ENCODE results near the gene LRRIQ3. TPM values are rescaled to one million over a fixed set of nuclear protein-coding genes. Genes with fewer than 3 reads are reported as not detected.
A peak's percentile ranks its signal among the peaks of the same experiment; 100 is the strongest.

The LRRIQ3 gene
- total RNA-seq, 5 donors from 2014 or later (not counting 1 experiment from before 2014, with no cell fraction given), result 0.77 to 3.4 (median 1.3) TPM

- Histone ChIP-seq H3K27me3 (replicated peaks in 1 of 2; ENCODE audit: control insufficient read depth in 2 of 2, extremely low read depth in 1 of 2, insufficient read depth in 2 of 2, low read length in 1 of 2) (no peaks in the 10 kb centered on the region), H3K4me3 (ENCODE audit: control insufficient read depth in 1 of 2, extremely low read depth in 1 of 2, low read length in 1 of 2) (no peak within 1 kb of the TSS), H3K36me3 (ENCODE audit: control insufficient read depth in 2 of 2, extremely low read depth in 1 of 2, insufficient read depth in 1 of 2, low read length in 1 of 2) (no peaks in the 10 kb centered on the region), H3K4me1 (ENCODE audit: control insufficient read depth in 1 of 2, extremely low read depth in 1 of 2, insufficient read depth in 2 of 2, low read length in 2 of 2) (no peaks in the 10 kb centered on the region), H3K27ac (ENCODE audit: low read length) (no peak within 1 kb of the TSS), H3K9me3 (no peaks in the 10 kb centered on the region)
- WGBS (ENCODE audit: insufficient coverage), result no CpG with 5 or more reads among the region's 2 CpGs
- Mint-ChIP-seq H3K36me3 (no peaks in the 10 kb centered on the region), H3K4me3 (no peak within 1 kb of the TSS), H3K27me3 (no peaks in the 10 kb centered on the region), H3K27ac (no peak within 1 kb of the TSS), H3K4me1 (no peaks in the 10 kb centered on the region), H3K9me3 (peaks cover 0 to 8% (median 7%) of the 10 kb centered on the region in 3 donors)
- ATAC-seq (replicated peaks in 1 of 4) (no peak), DNase-seq (no peak)
- CTCF ChIA-PET, result no interaction called here
- POLR2A ChIA-PET, result no interaction called here
These were observed 37.2 kb upstream of the LRRIQ3 start, which contains the start of gene TNNI3K for GRCh38 chr1:74235153-74235552. Gene TNNI3K (plus strand): TSS chr1:74235387. CDS start chr1:74235452, 65 bp downstream.

DNA sequence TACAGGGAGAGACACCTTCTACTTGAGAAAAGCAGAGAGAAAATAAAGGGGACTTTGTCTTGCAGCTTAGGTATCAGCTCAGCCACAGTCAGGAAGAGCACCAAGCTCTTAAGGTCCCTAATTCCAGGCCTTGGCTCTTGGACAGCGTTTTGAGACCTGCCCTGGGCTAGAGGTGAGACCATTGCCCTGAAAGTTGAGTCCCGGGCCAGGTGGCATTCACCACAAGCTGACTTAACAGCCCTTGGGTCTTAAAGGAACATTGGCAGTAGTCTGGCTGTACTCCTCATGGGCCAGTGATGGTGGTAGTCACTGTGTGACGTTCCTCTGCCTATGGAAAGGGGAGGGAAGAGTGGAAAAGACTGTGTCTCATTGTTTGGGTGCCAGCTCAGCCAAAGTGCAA, 25.5 kb upstream of the LRRIQ3 start:
- H3K9me3 ChIP-seq, result peaks cover 2% of the 10 kb centered on the region
- H3K4me3 ChIP-seq (ENCODE audit: control insufficient read depth in 1 of 2, extremely low read depth in 1 of 2, low read length in 1 of 2), result no peak overlapping the region
- H3K9me3 Mint-ChIP-seq, result peaks cover 34 to 65% (median 35%) of the 10 kb centered on the region in 3 donors
- no peaks in the 10 kb centered on the region for H3K27me3 Mint-ChIP-seq
- no peak for ATAC-seq (replicated peaks in 1 of 4)
- no peaks in the 10 kb centered on the region for H3K27me3 ChIP-seq (replicated peaks in 1 of 2; ENCODE audit: control insufficient read depth in 2 of 2, extremely low read depth in 1 of 2, insufficient read depth in 2 of 2, low read length in 1 of 2)
- no peak overlapping the region for H3K4me3 Mint-ChIP-seq
- H3K36me3 Mint-ChIP-seq, result peaks cover 16% of the 10 kb centered on the region
- no peaks in the 10 kb centered on the region for H3K4me1 ChIP-seq (ENCODE audit: control insufficient read depth in 1 of 2, extremely low read depth in 1 of 2, insufficient read depth in 2 of 2, low read length in 2 of 2)
- CTCF ChIA-PET, result no interaction called here
- DNase-seq, result no peak
- H3K27ac Mint-ChIP-seq, result no peak overlapping the region
- WGBS (ENCODE audit: insufficient coverage), result 48% methylated on average over 3 of the region's 3 CpGs
- POLR2A ChIA-PET, result no interaction called here
- no peaks in the 10 kb centered on the region for H3K36me3 ChIP-seq (ENCODE audit: control insufficient read depth in 2 of 2, extremely low read depth in 1 of 2, insufficient read depth in 1 of 2, low read length in 1 of 2)
- no peak overlapping the region for H3K27ac ChIP-seq (ENCODE audit: low read length)
- H3K4me1 Mint-ChIP-seq, result no peaks in the 10 kb centered on the region

DNA sequence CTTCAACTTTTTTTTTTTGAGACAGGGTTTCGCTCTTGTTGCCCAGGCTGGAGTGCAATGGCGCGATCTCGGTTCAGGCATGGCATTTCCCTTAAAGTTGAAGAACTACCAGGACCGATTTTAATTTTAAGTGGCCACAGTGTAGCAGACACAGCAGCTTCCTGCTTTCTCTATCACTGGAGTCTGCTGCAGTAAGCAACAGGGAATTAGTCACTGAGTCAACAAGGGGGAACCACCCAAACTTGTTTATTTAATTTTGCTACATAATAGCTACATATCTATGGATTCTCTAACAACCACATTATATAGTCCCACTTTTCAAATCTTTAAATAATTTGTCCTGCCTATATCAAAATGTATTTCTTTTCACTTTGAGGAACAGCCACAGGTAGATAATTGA, 24.7 kb upstream of the LRRIQ3 start:
- Mint-ChIP-seq H3K27me3 (no peaks in the 10 kb centered on the region), H3K4me3 (no peak overlapping the region), H3K36me3 (peaks cover 16% of the 10 kb centered on the region), H3K9me3 (peaks cover 34 to 61% (median 34%) of the 10 kb centered on the region in 3 donors), H3K4me1 (no peaks in the 10 kb centered on the region), H3K27ac (no peak overlapping the region)
- POLR2A ChIA-PET, result interaction anchor here in 1 of 2 donors (0.7 kb wide), 1 partner anchor 17 kb away, joined by 3 read pairs; no protein-coding TSS in a partner anchor
- WGBS (ENCODE audit: insufficient coverage), result 89% methylated on average over 5 of the region's 5 CpGs
- peaks cover 2% of the 10 kb centered on the region for H3K9me3 ChIP-seq
- no peak overlapping the region for H3K4me3 ChIP-seq (ENCODE audit: control insufficient read depth in 1 of 2, extremely low read depth in 1 of 2, low read length in 1 of 2)
- no peaks in the 10 kb centered on the region for H3K4me1 ChIP-seq (ENCODE audit: control insufficient read depth in 1 of 2, extremely low read depth in 1 of 2, insufficient read depth in 2 of 2, low read length in 2 of 2)
- ATAC-seq (replicated peaks in 1 of 4), result no peak
- DNase-seq, result no peak
- no peaks in the 10 kb centered on the region for H3K27me3 ChIP-seq (replicated peaks in 1 of 2; ENCODE audit: control insufficient read depth in 2 of 2, extremely low read depth in 1 of 2, insufficient read depth in 2 of 2, low read length in 1 of 2)
- CTCF ChIA-PET, result no interaction called here
- no peak overlapping the region for H3K27ac ChIP-seq (ENCODE audit: low read length)
- no peaks in the 10 kb centered on the region for H3K36me3 ChIP-seq (ENCODE audit: control insufficient read depth in 2 of 2, extremely low read depth in 1 of 2, insufficient read depth in 1 of 2, low read length in 1 of 2)

DNA sequence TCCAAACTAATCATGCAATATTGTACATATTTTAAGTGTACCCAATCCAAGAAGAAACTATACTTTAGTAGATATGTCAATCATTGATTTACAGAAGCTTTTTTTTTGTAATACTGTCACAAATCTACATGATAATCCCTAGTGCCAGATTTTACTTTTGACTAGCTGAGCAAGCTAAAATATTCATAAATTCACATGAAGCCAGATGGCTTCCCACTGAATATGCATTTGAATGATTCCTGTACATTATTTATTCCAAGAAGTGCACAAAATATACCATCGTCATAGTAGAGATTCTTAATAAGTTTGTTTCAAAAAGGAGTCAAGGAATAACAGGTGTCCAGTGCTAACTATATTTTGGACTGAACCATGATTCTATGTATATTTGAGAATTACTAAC, 17.3 kb upstream of the LRRIQ3 start:
- Mint-ChIP-seq H3K4me3 (no peak overlapping the region), H3K27me3 (no peaks in the 10 kb centered on the region), H3K9me3 (peaks cover 0 to 4% (median 0%) of the 10 kb centered on the region in 3 donors), H3K27ac (no peak overlapping the region), H3K4me1 (no peaks in the 10 kb centered on the region), H3K36me3 (peaks cover 8% of the 10 kb centered on the region)
- Histone ChIP-seq H3K9me3 (no peaks in the 10 kb centered on the region), H3K4me1 (ENCODE audit: control insufficient read depth in 1 of 2, extremely low read depth in 1 of 2, insufficient read depth in 2 of 2, low read length in 2 of 2) (no peaks in the 10 kb centered on the region), H3K36me3 (ENCODE audit: control insufficient read depth in 2 of 2, extremely low read depth in 1 of 2, insufficient read depth in 1 of 2, low read length in 1 of 2) (no peaks in the 10 kb centered on the region), H3K27me3 (replicated peaks in 1 of 2; ENCODE audit: control insufficient read depth in 2 of 2, extremely low read depth in 1 of 2, insufficient read depth in 2 of 2, low read length in 1 of 2) (no peaks in the 10 kb centered on the region), H3K4me3 (ENCODE audit: control insufficient read depth in 1 of 2, extremely low read depth in 1 of 2, low read length in 1 of 2) (no peak overlapping the region), H3K27ac (ENCODE audit: low read length) (no peak overlapping the region)
- ChIA-PET CTCF (no interaction called here), POLR2A (no interaction called here)
- no peak for ATAC-seq (replicated peaks in 1 of 4)
- WGBS (ENCODE audit: insufficient coverage), result no CpG with 5 or more reads among the region's 1 CpG
- no peak for DNase-seq

DNA sequence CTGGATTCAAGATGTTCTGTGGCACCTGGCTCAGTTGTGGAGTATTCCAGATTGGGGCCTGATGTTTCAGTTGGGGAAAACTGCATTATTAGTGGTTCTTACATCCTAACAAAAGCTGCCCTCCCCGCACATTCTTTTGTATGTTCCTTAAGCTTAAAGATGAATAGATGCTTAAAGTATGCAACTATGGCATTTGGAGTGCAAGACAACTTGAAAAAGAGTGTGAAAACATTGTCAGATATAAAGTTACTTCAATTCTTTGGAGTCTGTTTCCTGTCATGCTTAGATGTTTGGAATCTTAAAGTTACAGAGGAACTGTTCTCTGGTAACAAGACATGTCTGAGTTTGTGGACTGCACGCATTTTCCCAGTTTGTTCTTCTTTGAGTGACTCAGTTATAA, 7.3 kb upstream of the LRRIQ3 start:
- CTCF ChIA-PET, result no interaction called here
- H3K9me3 Mint-ChIP-seq, result peaks cover 0 to under 1% (median 0%) of the 10 kb centered on the region in 3 donors
- H3K27me3 ChIP-seq (replicated peaks in 1 of 2; ENCODE audit: control insufficient read depth in 2 of 2, extremely low read depth in 1 of 2, insufficient read depth in 2 of 2, low read length in 1 of 2), result no peaks in the 10 kb centered on the region
- no CpG with 5 or more reads among the region's 2 CpGs for WGBS (ENCODE audit: insufficient coverage)
- no peaks in the 10 kb centered on the region for H3K9me3 ChIP-seq
- H3K36me3 ChIP-seq (ENCODE audit: control insufficient read depth in 2 of 2, extremely low read depth in 1 of 2, insufficient read depth in 1 of 2, low read length in 1 of 2), result peaks cover 0 to 5% of the 10 kb centered on the region in 2 donors
- ATAC-seq (replicated peaks in 1 of 4) (no peak), DNase-seq (no peak)
- no peaks in the 10 kb centered on the region for H3K27me3 Mint-ChIP-seq
- H3K4me1 ChIP-seq (ENCODE audit: control insufficient read depth in 1 of 2, extremely low read depth in 1 of 2, insufficient read depth in 2 of 2, low read length in 2 of 2), result no peaks in the 10 kb centered on the region
- H3K4me3 ChIP-seq (ENCODE audit: control insufficient read depth in 1 of 2, extremely low read depth in 1 of 2, low read length in 1 of 2), result no peak overlapping the region
- no peak overlapping the region for H3K27ac ChIP-seq (ENCODE audit: low read length)
- peaks cover 0 to 7% (median 4%) of the 10 kb centered on the region in 3 donors for H3K4me1 Mint-ChIP-seq
- peaks cover 45% of the 10 kb centered on the region for H3K36me3 Mint-ChIP-seq
- H3K4me3 Mint-ChIP-seq, result no peak overlapping the region
- POLR2A ChIA-PET, result interaction anchor here in 1 of 2 donors (0.5 to 0.6 kb wide), 2 partner anchors 550 to 893 kb away, joined by 3 read pairs; no protein-coding TSS in a partner anchor
- no peak overlapping the region for H3K27ac Mint-ChIP-seq

GRCh38 chr1:74199504-74199903, 1.5 kb upstream of the LRRIQ3 start:
- peaks cover 4 to 8% of the 10 kb centered on the region in 2 experiments for H3K4me1 ChIP-seq (ENCODE audit: control insufficient read depth in 1 of 2, extremely low read depth in 1 of 2, insufficient read depth in 2 of 2, low read length in 2 of 2)
- Mint-ChIP-seq H3K36me3 (peaks cover 15% of the 10 kb centered on the region), H3K4me1 (peaks cover 22 to 34% (median 34%) of the 10 kb centered on the region in 3 donors), H3K9me3 (no peaks in the 10 kb centered on the region), H3K27ac (no peak overlapping the region), H3K27me3 (no peaks in the 10 kb centered on the region), H3K4me3 (peak overlapping the region; percentile 87 to 89 (median 88))
- ChIA-PET POLR2A (no interaction called here), CTCF (no interaction called here)
- no peaks in the 10 kb centered on the region for H3K27me3 ChIP-seq (replicated peaks in 1 of 2; ENCODE audit: control insufficient read depth in 2 of 2, extremely low read depth in 1 of 2, insufficient read depth in 2 of 2, low read length in 1 of 2)
- ATAC-seq (replicated peaks in 1 of 4), result no peak
- no peak overlapping the region for H3K4me3 ChIP-seq (ENCODE audit: control insufficient read depth in 1 of 2, extremely low read depth in 1 of 2, low read length in 1 of 2)
- no peaks in the 10 kb centered on the region for H3K9me3 ChIP-seq
- no peak for DNase-seq
- 75% methylated on average over 2 of the region's 5 CpGs for WGBS (ENCODE audit: insufficient coverage)
- peaks cover 0 to 3% of the 10 kb centered on the region in 2 donors for H3K36me3 ChIP-seq (ENCODE audit: control insufficient read depth in 2 of 2, extremely low read depth in 1 of 2, insufficient read depth in 1 of 2, low read length in 1 of 2)
- no peak overlapping the region for H3K27ac ChIP-seq (ENCODE audit: low read length)

Data from T-cell (primary cell).